PC-9 (cell line): Measurements from ENCODE around the gene SEZ6L. TPM values are rescaled to one million over a fixed set of nuclear protein-coding genes. Genes with fewer than 3 reads are reported as not detected.

ENCODE experiments used
- BruUV-seq: library from RNA; stranded (reverse); fragments of 400-500 nt; replicated peaks from 2 replicates; lab custom pipeline; 2021; lab: Mats Ljungman, UMichigan
- CTCF ChIA-PET: fragments of 300-600 bp; sonication (Branson Sonifier 250); formaldehyde crosslinking; loops from one replicate; lab custom pipeline; 2022; ENCODE audit warnings: antibody characterized with exemption; lab: Charles Lee
- POLR2A ChIA-PET: fragments of 300-600 bp; sonication (Branson Sonifier 250); formaldehyde crosslinking; loops from one replicate; lab custom pipeline; 2022; ENCODE audit warnings: antibody characterized with exemption; ENCODE audit not compliant: unreplicated experiment; lab: Charles Lee
- DNase-seq, 2 experiments: peaks; one replicate each; pipeline versions ENCODE4 v3.0.0 to v3.0.0-alpha.2; 2015 to 2022; ENCODE audit warnings: mixed read lengths in 1 of 2
- H2AFZ ChIP-seq: fragments of 200-600 bp; sonication (generic); 2 replicates; pipeline ENCODE4 v1.8.1; 2017; ENCODE audit warnings: antibody characterized with exemption
- H3F3A ChIP-seq: fragments of 200-600 bp; sonication (generic); 2 replicates; pipeline ENCODE4 v1.8.1; 2017; ENCODE audit warnings: antibody characterized with exemption, mild to moderate bottlenecking, low read depth; ENCODE audit not compliant: insufficient read depth
- H3K27ac ChIP-seq: fragments of 200-600 bp; sonication (generic); 2 replicates; pipeline ENCODE4 v1.6.1; 2016; ENCODE audit warnings: mixed run types
- H3K27me3 ChIP-seq: fragments of 200-600 bp; sonication (generic); 2 replicates; pipeline ENCODE4 v1.6.1; 2016; ENCODE audit warnings: low read depth, mixed run types; ENCODE audit not compliant: insufficient read depth
- H3K36me3 ChIP-seq: fragments of 200-600 bp; sonication (generic); 2 replicates; pipeline ENCODE4 v1.6.1; 2016; ENCODE audit warnings: low read depth, mixed run types
- H3K4me1 ChIP-seq: fragments of 200-600 bp; sonication (generic); replicated peaks from 2 replicates; pipeline ENCODE4 v1.6.1; 2016; ENCODE audit warnings: mixed run types; ENCODE audit not compliant: insufficient read depth
- H3K4me2 ChIP-seq: fragments of 200-600 bp; sonication (generic); 2 replicates; pipeline ENCODE4 v1.6.1; 2017; ENCODE audit warnings: mixed run types
- H3K4me3 ChIP-seq: fragments of 200-600 bp; sonication (generic); 2 replicates; pipeline ENCODE4 v1.6.1; 2016; ENCODE audit warnings: mixed run types
- H3K79me2 ChIP-seq: fragments of 200-600 bp; sonication (generic); 2 replicates; pipeline ENCODE4 v1.6.1; 2017; ENCODE audit warnings: low read depth, mixed run types
- H3K9me2 ChIP-seq: fragments of 200-600 bp; sonication (generic); 2 replicates; pipeline ENCODE4 v1.8.1; 2017; ENCODE audit warnings: mild to moderate bottlenecking; ENCODE audit not compliant: insufficient read depth
- H3K9me3 ChIP-seq: fragments of 200-600 bp; sonication (generic); 2 replicates; pipeline ENCODE4 v1.8.1; 2016; ENCODE audit warnings: low read depth; ENCODE audit not compliant: insufficient read depth
- H4K20me1 ChIP-seq: fragments of 200-600 bp; sonication (generic); 2 replicates; pipeline ENCODE4 v1.8.1; 2017; ENCODE audit not compliant: insufficient read depth
- CTCF ChIP-seq: fragments of 200-600 bp; sonication (generic); conservative IDR thresholded peaks from 2 replicates; pipeline ENCODE4 v1.6.1; 2017; ENCODE audit warnings: mixed run types, antibody characterized with exemption, mild to moderate bottlenecking, moderate library complexity
- EZH2 ChIP-seq: fragments of 200-600 bp; sonication (generic); IDR thresholded peaks from 2 replicates; pipeline ENCODE4 v1.8.0; 2017; ENCODE audit warnings: antibody characterized with exemption, low read depth
- intact Hi-C: fragments of 100-400 bp; cut with micrococcal nuclease; formaldehyde crosslinking; loops from one replicate; pipeline ENCODE4 v1.10.0; 2022; ENCODE audit not compliant: unreplicated experiment
- total RNA-seq: library from RNA; stranded (reverse); gene quantifications from 2 replicates; pipeline ENCODE4 v1.2.3, GENCODE V29; 2021

The SEZ6L gene
- total RNA-seq, 1 experiment from 2014 or later, result not detected

GRCh38 chr22:26210334-26210733 lies 41.1 kb downstream of the SEZ6L start:
- Histone ChIP-seq H3K4me2 (no peak overlapping the region), H3K9me3 (no peaks in the 10 kb centered on the region), H2AFZ (no peak overlapping the region), H3K27ac (no peak overlapping the region), H4K20me1 (no peaks in the 10 kb centered on the region; the same call in 1 of the 2 replicates), H3F3A (no peaks in the 10 kb centered on the region), H3K9me2 (no peaks in the 10 kb centered on the region), H3K4me1 (no peaks in the 10 kb centered on the region), H3K27me3 (peaks cover 20% of the 10 kb centered on the region), H3K36me3 (no peaks in the 10 kb centered on the region), H3K79me2 (no peaks in the 10 kb centered on the region), H3K4me3 (no peak overlapping the region)
- intact Hi-C loops, result no loop called here
- TF ChIP-seq EZH2, result no peak
- no peak for TF ChIP-seq CTCF
- ChIA-PET CTCF (no interaction called here), POLR2A (no interaction called here)
- no TSS peak for BruUV-seq
- DNase-seq, result no peak

DNA sequence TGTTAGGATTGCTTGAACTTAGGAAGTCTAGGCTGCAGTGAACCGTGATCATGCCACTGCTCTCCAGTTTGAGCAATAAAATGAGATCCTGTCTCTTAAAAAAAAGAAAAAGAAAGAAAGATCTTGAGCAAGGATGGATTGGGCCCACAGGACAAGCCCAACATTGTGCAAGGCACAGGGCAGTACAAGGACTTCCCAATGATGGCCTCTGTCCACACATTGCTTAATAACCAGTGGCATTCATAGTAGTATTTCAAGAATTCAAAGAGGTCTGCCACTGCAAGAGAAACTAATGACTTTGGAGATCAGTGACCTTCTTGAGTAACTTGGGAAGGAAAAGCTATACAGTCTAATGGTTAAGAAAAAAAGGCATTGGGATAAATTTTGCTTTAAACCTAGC lies 44.6 kb downstream of the SEZ6L start:
- H3K36me3 ChIP-seq, result no peaks in the 10 kb centered on the region
- H3K27me3 ChIP-seq, result peaks cover 47% of the 10 kb centered on the region
- TF ChIP-seq CTCF (no peak), EZH2 (no peak)
- no peaks in the 10 kb centered on the region for H3K9me3 ChIP-seq
- intact Hi-C loops, result no loop called here
- H3K4me3 ChIP-seq, result no peak overlapping the region
- no peaks in the 10 kb centered on the region for H3K9me2 ChIP-seq
- H3K4me2 ChIP-seq, result no peak overlapping the region
- no peak overlapping the region for H3K27ac ChIP-seq
- CTCF ChIA-PET, result no interaction called here
- POLR2A ChIA-PET, result no interaction called here
- H2AFZ ChIP-seq, result no peak overlapping the region
- no peaks in the 10 kb centered on the region; the same call in 1 of the 2 replicates for H4K20me1 ChIP-seq
- DNase-seq, result no peak
- H3K4me1 ChIP-seq, result no peaks in the 10 kb centered on the region
- no peaks in the 10 kb centered on the region for H3K79me2 ChIP-seq
- no TSS peak for BruUV-seq
- no peaks in the 10 kb centered on the region for H3F3A ChIP-seq

DNA sequence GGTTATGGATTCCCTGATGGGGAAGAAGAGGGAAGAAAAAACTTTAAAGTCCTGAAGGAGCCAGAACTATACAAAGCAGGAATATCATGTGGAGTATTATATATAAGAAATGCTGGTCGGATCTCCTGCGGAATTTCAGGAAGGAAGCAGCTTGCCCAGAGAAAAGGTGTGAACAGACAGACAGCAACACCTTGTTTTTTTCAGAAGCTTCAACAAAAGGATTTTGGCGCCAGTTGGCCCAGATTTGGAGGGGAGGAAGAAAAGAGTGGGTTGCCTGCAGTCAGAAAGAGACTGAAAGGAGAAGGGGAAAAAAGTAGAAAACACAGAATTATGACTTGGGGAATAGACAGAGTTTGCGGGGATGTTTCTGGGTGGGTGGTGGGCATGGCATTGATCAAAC lies 45.2 kb downstream of the SEZ6L start:
- H2AFZ ChIP-seq, result no peak overlapping the region
- intact Hi-C loops, result no loop called here
- H3F3A ChIP-seq, result no peaks in the 10 kb centered on the region
- no peak overlapping the region for H3K4me2 ChIP-seq
- BruUV-seq, result no TSS peak
- TF ChIP-seq CTCF (no peak), EZH2 (no peak)
- H3K79me2 ChIP-seq, result no peaks in the 10 kb centered on the region
- ChIA-PET POLR2A (no interaction called here), CTCF (no interaction called here)
- no peak for DNase-seq
- no peaks in the 10 kb centered on the region for H4K20me1 ChIP-seq
- no peaks in the 10 kb centered on the region for H3K9me3 ChIP-seq
- no peaks in the 10 kb centered on the region for H3K9me2 ChIP-seq
- H3K36me3 ChIP-seq, result no peaks in the 10 kb centered on the region
- H3K4me1 ChIP-seq, result no peaks in the 10 kb centered on the region
- H3K27ac ChIP-seq, result no peak overlapping the region
- peaks cover 47% of the 10 kb centered on the region for H3K27me3 ChIP-seq
- no peak overlapping the region for H3K4me3 ChIP-seq
